OCI-LY1 (cell line): ENCODE data around the gene CERS6.
"Not testable (repeated sequence)": the region's sequence is repeated elsewhere in the genome, so short reads cannot be mapped to it uniquely, and the experiment has no call there.

Source experiments
- H2AFZ ChIP-seq: fragments of 200-600 bp; sonication (generic), shearing (Covaris generic); 2 replicates; pipeline ENCODE4 v1.6.0; 2014; ENCODE audit warnings: antibody characterized with exemption, mild to moderate bottlenecking, low read length
- H3F3A ChIP-seq: fragments of 200-600 bp; sonication (generic), shearing (Covaris generic); 2 replicates; pipeline ENCODE4 v1.6.0; 2014; ENCODE audit warnings: mild to moderate bottlenecking, antibody characterized with exemption, low read length, moderate library complexity; ENCODE audit not compliant: insufficient read depth
- H3K27ac ChIP-seq: fragments of 200-600 bp; sonication (generic); 2 replicates; pipeline ENCODE4 v1.5.1; 2014; ENCODE audit warnings: low read length, mixed run types, mild to moderate bottlenecking, low read depth; ENCODE audit not compliant: poor library complexity, severe bottlenecking
- H3K27me3 ChIP-seq: fragments of 200-600 bp; sonication (generic); 2 replicates; pipeline ENCODE4 v1.6.0; 2014; ENCODE audit warnings: antibody characterized with exemption, mild to moderate bottlenecking, low read length, moderate library complexity; ENCODE audit not compliant: insufficient read depth
- H3K36me3 ChIP-seq: fragments of 200-600 bp; sonication (generic); 2 replicates; pipeline ENCODE4 v1.6.1; 2014; ENCODE audit warnings: mild to moderate bottlenecking, antibody characterized with exemption, low read length, moderate library complexity, mixed read lengths; ENCODE audit not compliant: insufficient read depth
- H3K4me1 ChIP-seq: fragments of 200-600 bp; sonication (generic); 2 replicates; pipeline ENCODE4 v1.5.1; 2014; ENCODE audit warnings: mild to moderate bottlenecking, low read length, moderate library complexity; ENCODE audit not compliant: insufficient read depth, severe bottlenecking
- H3K4me2 ChIP-seq: fragments of 200-600 bp; sonication (generic), shearing (Covaris generic); 2 replicates; pipeline ENCODE4 v1.6.1; 2014; ENCODE audit warnings: low read length
- H3K4me3 ChIP-seq: fragments of 200-600 bp; sonication (generic); 2 replicates; pipeline ENCODE4 v1.5.1; 2014; ENCODE audit warnings: low read length, low read depth, mild to moderate bottlenecking, mixed read lengths; ENCODE audit not compliant: poor library complexity, severe bottlenecking
- H3K79me2 ChIP-seq: fragments of 200-600 bp; shearing (Covaris generic); 2 replicates; pipeline ENCODE4 v1.6.1; 2016; ENCODE audit warnings: mixed run types, low read length, mixed read lengths; ENCODE audit not compliant: insufficient read depth
- H3K9ac ChIP-seq: fragments of 200-600 bp; sonication (generic), shearing (Covaris generic); 2 replicates; pipeline ENCODE4 v1.6.1; 2014; ENCODE audit warnings: mild to moderate bottlenecking, low read length, mixed read lengths
- H3K9me2 ChIP-seq: fragments of 200-600 bp; sonication (generic), shearing (Covaris generic); 2 replicates; pipeline ENCODE4 v1.6.1; 2014; ENCODE audit warnings: low read depth, mild to moderate bottlenecking, low read length, mixed read lengths
- H3K9me3 ChIP-seq: fragments of 200-600 bp; shearing (Covaris generic); 2 replicates; pipeline ENCODE4 v1.6.1; 2014; ENCODE audit warnings: low read length, mixed read lengths
- H4K20me1 ChIP-seq: fragments of 200-600 bp; sonication (generic), shearing (Covaris generic); 2 replicates; pipeline ENCODE4 v1.6.0; 2016; ENCODE audit warnings: mild to moderate bottlenecking, low read length; ENCODE audit not compliant: insufficient read depth
- EZH2 ChIP-seq: fragments of 200-600 bp; sonication (generic), shearing (Covaris generic); IDR thresholded peaks from 2 replicates; pipeline ENCODE4 v1.8.0; 2017; ENCODE audit warnings: borderline replicate concordance, mixed run types, mild to moderate bottlenecking, antibody characterized with exemption, low read length, moderate library complexity, mixed read lengths
- TF ChIP-seq, protein P1 (sequence below): fragments of 200-600 bp; sonication (generic), shearing (Covaris generic); IDR thresholded peaks from 2 replicates; pipeline ENCODE4 v1.5.1; 2017; ENCODE audit warnings: mild to moderate bottlenecking, antibody characterized with exemption, low read length, moderate library complexity, mixed read lengths

Gene CERS6

DNA sequence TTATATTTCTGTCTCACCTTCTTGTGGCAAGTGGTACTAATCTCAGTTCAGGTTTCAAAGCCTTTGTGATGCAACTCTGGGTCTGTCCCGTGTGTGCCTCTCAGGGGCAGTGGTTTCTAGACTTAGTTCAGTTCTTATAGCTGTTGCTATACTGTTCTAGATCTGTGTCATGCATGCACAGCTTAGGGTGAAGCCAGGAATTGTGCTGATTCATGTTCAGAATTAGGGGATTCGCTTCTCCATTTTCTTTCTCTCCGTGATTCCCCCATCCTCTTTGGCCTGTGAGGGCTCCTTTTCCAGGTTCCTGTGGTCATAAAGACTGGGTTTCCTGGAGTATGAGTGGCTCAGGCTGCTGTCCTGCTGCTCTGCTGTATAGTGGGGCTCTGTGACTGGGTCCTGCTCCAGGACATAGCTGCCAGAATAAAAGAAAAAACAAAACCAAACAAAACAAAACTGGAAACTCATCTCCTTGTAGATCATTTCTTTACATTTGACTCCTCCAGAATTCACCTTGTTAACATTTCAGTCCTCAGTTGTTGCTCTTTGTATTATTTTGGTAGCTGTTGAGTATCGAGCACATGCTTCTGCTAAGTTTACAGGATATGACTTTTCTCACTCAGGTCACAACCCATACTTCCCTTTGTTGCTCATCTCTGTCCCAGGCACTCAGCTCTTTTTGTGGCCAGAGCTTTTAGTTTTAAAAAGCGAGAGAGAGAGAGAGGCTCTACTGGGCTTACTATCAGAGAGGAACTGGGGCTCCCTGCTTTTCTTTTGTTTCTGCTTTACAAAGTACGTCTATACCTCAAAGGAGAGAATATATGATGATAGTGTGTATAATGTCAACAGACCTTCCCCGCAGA is 34.2 kb downstream of the CERS6 start:
- H3K27ac ChIP-seq: no peak overlapping the region

DNA sequence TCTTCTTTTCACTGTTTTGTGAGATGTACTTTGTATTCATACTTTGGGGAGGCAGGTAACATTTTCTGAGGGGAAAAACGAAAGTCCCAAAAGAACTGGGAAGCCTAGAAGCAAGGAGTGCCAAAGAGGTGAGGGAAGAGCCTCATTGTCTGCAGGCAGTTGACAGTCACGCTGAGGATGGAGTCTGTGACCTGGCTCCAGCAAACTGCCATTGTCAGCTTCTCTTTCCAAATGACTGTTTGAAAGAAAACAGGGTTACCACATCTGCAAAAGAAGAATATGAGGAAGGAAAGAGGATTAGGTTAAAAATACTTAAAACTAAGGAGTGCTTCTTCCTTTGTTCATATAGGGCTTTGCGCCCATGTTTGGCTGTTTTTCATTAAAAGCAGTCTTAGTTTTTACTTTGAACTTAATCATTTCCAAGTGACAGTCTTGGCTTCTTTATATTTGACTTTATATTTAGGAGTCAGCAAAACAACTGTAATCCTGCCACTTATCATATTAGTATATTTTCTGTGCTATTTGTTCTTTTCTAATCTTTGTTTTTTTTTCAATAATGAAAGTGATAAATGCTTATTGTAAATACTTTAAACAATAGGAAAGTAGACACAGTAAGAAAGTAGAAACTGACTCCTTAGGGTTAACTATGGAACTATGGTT is 35.0 kb downstream of the CERS6 start:
- H3K4me1 ChIP-seq: no peaks in the 10 kb centered on the region
- H3K36me3 ChIP-seq: no peaks in the 10 kb centered on the region
- H3K4me2 ChIP-seq: no peak overlapping the region
- H3K4me3 ChIP-seq: no peak overlapping the region
- no peak overlapping the region for H2AFZ ChIP-seq
- H4K20me1 ChIP-seq: no peaks in the 10 kb centered on the region
- H3K9ac ChIP-seq: no peak overlapping the region
- H3K79me2 ChIP-seq: no peaks in the 10 kb centered on the region
- no peaks in the 10 kb centered on the region for H3K9me2 ChIP-seq
- no peaks in the 10 kb centered on the region for H3F3A ChIP-seq
- no peaks in the 10 kb centered on the region for H3K27me3 ChIP-seq
- H3K27ac ChIP-seq: no peak overlapping the region
- no peaks in the 10 kb centered on the region for H3K9me3 ChIP-seq
- TF ChIP-seq, protein P1, sequence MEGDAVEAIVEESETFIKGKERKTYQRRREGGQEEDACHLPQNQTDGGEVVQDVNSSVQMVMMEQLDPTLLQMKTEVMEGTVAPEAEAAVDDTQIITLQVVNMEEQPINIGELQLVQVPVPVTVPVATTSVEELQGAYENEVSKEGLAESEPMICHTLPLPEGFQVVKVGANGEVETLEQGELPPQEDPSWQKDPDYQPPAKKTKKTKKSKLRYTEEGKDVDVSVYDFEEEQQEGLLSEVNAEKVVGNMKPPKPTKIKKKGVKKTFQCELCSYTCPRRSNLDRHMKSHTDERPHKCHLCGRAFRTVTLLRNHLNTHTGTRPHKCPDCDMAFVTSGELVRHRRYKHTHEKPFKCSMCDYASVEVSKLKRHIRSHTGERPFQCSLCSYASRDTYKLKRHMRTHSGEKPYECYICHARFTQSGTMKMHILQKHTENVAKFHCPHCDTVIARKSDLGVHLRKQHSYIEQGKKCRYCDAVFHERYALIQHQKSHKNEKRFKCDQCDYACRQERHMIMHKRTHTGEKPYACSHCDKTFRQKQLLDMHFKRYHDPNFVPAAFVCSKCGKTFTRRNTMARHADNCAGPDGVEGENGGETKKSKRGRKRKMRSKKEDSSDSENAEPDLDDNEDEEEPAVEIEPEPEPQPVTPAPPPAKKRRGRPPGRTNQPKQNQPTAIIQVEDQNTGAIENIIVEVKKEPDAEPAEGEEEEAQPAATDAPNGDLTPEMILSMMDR: no peak
- no peak for TF ChIP-seq EZH2

More for the DNA sequence above, 34.2 kb downstream of the CERS6 start:
- H3K79me2 ChIP-seq: no peaks in the 10 kb centered on the region
- no peaks in the 10 kb centered on the region for H4K20me1 ChIP-seq
- no peak overlapping the region for H3K9ac ChIP-seq
- no peaks in the 10 kb centered on the region for H3K4me1 ChIP-seq
- H3K9me3 ChIP-seq: no peaks in the 10 kb centered on the region
- H3K27me3 ChIP-seq: no peaks in the 10 kb centered on the region
- H3K4me3 ChIP-seq: no peak overlapping the region
- H3F3A ChIP-seq: no peaks in the 10 kb centered on the region
- TF ChIP-seq, protein P1: no peak
- no peak for TF ChIP-seq EZH2
- no peak overlapping the region for H3K4me2 ChIP-seq
- H2AFZ ChIP-seq: no peak overlapping the region
- H3K9me2 ChIP-seq: no peaks in the 10 kb centered on the region
- no peaks in the 10 kb centered on the region for H3K36me3 ChIP-seq

DNA sequence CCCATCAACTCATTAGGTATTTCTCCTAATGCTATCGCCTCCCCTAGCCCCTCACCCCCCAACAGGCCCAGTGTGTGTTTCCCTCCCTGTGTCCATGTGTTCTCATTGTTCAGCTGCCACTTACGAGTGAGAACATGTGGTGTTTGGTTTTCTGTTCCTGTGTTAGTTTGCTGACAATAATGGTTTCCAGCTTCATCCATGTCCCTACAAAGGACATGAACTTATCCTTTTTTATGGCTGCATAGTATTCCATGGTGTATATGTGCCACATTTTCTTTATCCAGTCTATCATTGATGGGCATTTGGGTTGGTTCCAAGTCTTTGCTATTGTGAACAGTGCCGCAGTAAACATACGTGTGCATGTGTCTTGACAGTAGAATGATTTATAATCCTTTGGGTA is 35.7 kb downstream of the CERS6 start:
- not testable (repeated sequence) for H3K4me2 ChIP-seq

DNA sequence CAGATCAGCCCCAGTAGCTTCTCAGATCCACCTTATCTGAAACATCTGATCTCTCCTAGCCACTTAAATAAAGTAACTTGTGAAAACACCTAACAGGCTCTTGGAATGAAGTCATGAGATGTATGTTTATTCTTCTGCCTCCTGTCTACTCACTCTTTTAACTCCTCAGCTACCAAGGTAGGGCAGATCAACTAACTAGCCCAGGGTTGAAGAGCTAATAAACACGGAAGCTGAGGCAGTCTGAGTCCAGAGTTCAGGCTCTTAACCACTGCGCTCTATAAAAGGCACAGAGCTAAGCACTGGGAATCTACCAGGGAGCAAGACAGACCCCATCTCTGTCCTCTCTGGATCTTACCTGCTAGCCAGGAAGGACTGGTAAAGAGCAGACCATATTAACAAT is 37.1 kb downstream of the CERS6 start:
- not testable (repeated sequence) for H3K4me2 ChIP-seq, H3K27ac ChIP-seq, H3F3A ChIP-seq, H3K4me1 ChIP-seq, H3K9me2 ChIP-seq, H3K9ac ChIP-seq, H3K9me3 ChIP-seq, H3K79me2 ChIP-seq, H3K36me3 ChIP-seq, H3K4me3 ChIP-seq, H3K27me3 ChIP-seq, H4K20me1 ChIP-seq, H2AFZ ChIP-seq

More for the DNA sequence above, 35.7 kb downstream of the CERS6 start:
- H3K9me2 ChIP-seq, H3F3A ChIP-seq, H3K27me3 ChIP-seq, H3K9ac ChIP-seq, H3K4me3 ChIP-seq, H2AFZ ChIP-seq, H3K4me1 ChIP-seq, H3K27ac ChIP-seq, H4K20me1 ChIP-seq, H3K79me2 ChIP-seq, H3K36me3 ChIP-seq, H3K9me3 ChIP-seq: not testable (repeated sequence)
